ENCODE measurements around the gene USP47. TPM values are rescaled to one million over a fixed set of nuclear protein-coding genes. Genes with fewer than 3 reads are reported as not detected.
A peak's percentile ranks its signal among the peaks of the same experiment; 100 is the strongest.
"Not testable (repeated sequence)": the region's sequence is repeated elsewhere in the genome, so short reads cannot be mapped to it uniquely, and the experiment has no call there.

USP47 gene
- total RNA-seq, 1 donor from 2014 or later, result 54.0 TPM

- intact Hi-C loops (cut with micrococcal nuclease), result no loop called here
- DNase-seq, result no peak
- Mint-ChIP-seq H3K9me3 (no peaks in the 10 kb centered on the region), H3K27ac (no peak overlapping the region), H3K4me3 (no peak overlapping the region), H3K27me3 (peaks cover 18% of the 10 kb centered on the region), H3K36me3 (ENCODE audit: low read depth) (no peaks in the 10 kb centered on the region), H3K4me1 (no peaks in the 10 kb centered on the region)
Measured at GRCh38 chr11:11814614-11815452, 26.9 kb upstream of the USP47 start.

GRCh38 chr11:11816511-11817314, 25.1 kb upstream of the USP47 start:
- no peaks in the 10 kb centered on the region for H3K36me3 Mint-ChIP-seq (ENCODE audit: low read depth)
- H3K4me3 Mint-ChIP-seq, result no peak overlapping the region
- H3K9me3 Mint-ChIP-seq, result no peaks in the 10 kb centered on the region
- intact Hi-C loops (cut with micrococcal nuclease), result no loop called here
- H3K27me3 Mint-ChIP-seq, result peaks cover 20% of the 10 kb centered on the region
- peak; percentile 46 for DNase-seq
- no peaks in the 10 kb centered on the region for H3K4me1 Mint-ChIP-seq
- no peak overlapping the region for H3K27ac Mint-ChIP-seq

GRCh38 chr11:11817957-11818356, 23.8 kb upstream of the USP47 start:
- Mint-ChIP-seq H3K27ac (no peak overlapping the region), H3K4me1 (no peaks in the 10 kb centered on the region), H3K4me3 (no peak overlapping the region), H3K9me3 (no peaks in the 10 kb centered on the region), H3K36me3 (ENCODE audit: low read depth) (no peaks in the 10 kb centered on the region), H3K27me3 (peaks cover 20% of the 10 kb centered on the region)
- DNase-seq, result no peak
- intact Hi-C loops (cut with micrococcal nuclease), result no loop called here

- Mint-ChIP-seq H3K4me1 (no peaks in the 10 kb centered on the region), H3K27me3 (peaks cover 18% of the 10 kb centered on the region), H3K9me3 (no peaks in the 10 kb centered on the region), H3K27ac (no peak overlapping the region), H3K36me3 (ENCODE audit: low read depth) (no peaks in the 10 kb centered on the region), H3K4me3 (no peak overlapping the region)
- peak; percentile 48 for DNase-seq
- intact Hi-C loops (cut with micrococcal nuclease), result no loop called here
Measured at GRCh38 chr11:11818529-11819121, 23.1 kb upstream of the USP47 start.

- intact Hi-C loops (cut with micrococcal nuclease), result no loop called here
- Mint-ChIP-seq H3K4me3 (no peak overlapping the region), H3K9me3 (no peaks in the 10 kb centered on the region), H3K27ac (no peak overlapping the region), H3K4me1 (no peaks in the 10 kb centered on the region), H3K36me3 (ENCODE audit: low read depth) (no peaks in the 10 kb centered on the region), H3K27me3 (peaks cover 14% of the 10 kb centered on the region)
- DNase-seq, result peak; percentile 17
Measured at GRCh38 chr11:11821899-11822298, 19.9 kb upstream of the USP47 start.

GRCh38 chr11:11822946-11823345, 18.8 kb upstream of the USP47 start:
- intact Hi-C loops (cut with micrococcal nuclease), result no loop called here
- no peaks in the 10 kb centered on the region for H3K4me1 Mint-ChIP-seq
- no peak overlapping the region for H3K4me3 Mint-ChIP-seq
- H3K9me3 Mint-ChIP-seq, result no peaks in the 10 kb centered on the region
- H3K27ac Mint-ChIP-seq, result no peak overlapping the region
- H3K27me3 Mint-ChIP-seq, result peaks cover 10% of the 10 kb centered on the region
- H3K36me3 Mint-ChIP-seq (ENCODE audit: low read depth), result no peaks in the 10 kb centered on the region
- peak; percentile 20 for DNase-seq

- H3K4me1 Mint-ChIP-seq, result no peaks in the 10 kb centered on the region
Measured at GRCh38 chr11:11826260-11826659, 15.5 kb upstream of the USP47 start.

GRCh38 chr11:11827272-11827671, 14.5 kb upstream of the USP47 start:
- intact Hi-C loops (cut with micrococcal nuclease), result no loop called here
- Mint-ChIP-seq H3K9me3 (peaks cover 6% of the 10 kb centered on the region), H3K27ac (no peak overlapping the region), H3K4me3 (no peak overlapping the region), H3K27me3 (peaks cover 14% of the 10 kb centered on the region), H3K36me3 (ENCODE audit: low read depth) (no peaks in the 10 kb centered on the region), H3K4me1 (no peaks in the 10 kb centered on the region)
- DNase-seq, result peak; percentile 33

More at GRCh38 chr11:11826260-11826659, 15.5 kb upstream of the USP47 start:
- peak; percentile 21 for DNase-seq
- Mint-ChIP-seq H3K4me3 (no peak overlapping the region), H3K27ac (no peak overlapping the region), H3K27me3 (peaks cover 16% of the 10 kb centered on the region), H3K36me3 (ENCODE audit: low read depth) (no peaks in the 10 kb centered on the region), H3K9me3 (peaks cover 3% of the 10 kb centered on the region)
- intact Hi-C loops (cut with micrococcal nuclease), result no loop called here

GRCh38 chr11:11831406-11831805, 10.4 kb upstream of the USP47 start:
- DNase-seq; intact Hi-C loops (cut with micrococcal nuclease); H3K27ac Mint-ChIP-seq; H3K4me3 Mint-ChIP-seq; H3K36me3 Mint-ChIP-seq (ENCODE audit: low read depth); H3K4me1 Mint-ChIP-seq: not testable (repeated sequence)
- Mint-ChIP-seq H3K27me3 (peaks cover 33% of the 10 kb centered on the region), H3K9me3 (peaks cover 14% of the 10 kb centered on the region)

- H3K27me3 Mint-ChIP-seq, result peaks cover 37% of the 10 kb centered on the region
- H3K36me3 Mint-ChIP-seq (ENCODE audit: low read depth), result no peaks in the 10 kb centered on the region
- no peak overlapping the region for H3K4me3 Mint-ChIP-seq
- peaks cover 6% of the 10 kb centered on the region for H3K4me1 Mint-ChIP-seq
- no peak for DNase-seq
- intact Hi-C loops (cut with micrococcal nuclease), result no loop called here
- H3K27ac Mint-ChIP-seq, result no peak overlapping the region
- peaks cover 9% of the 10 kb centered on the region for H3K9me3 Mint-ChIP-seq
Measured at GRCh38 chr11:11836676-11837231, 5.0 kb upstream of the USP47 start.

GRCh38 chr11:11839718-11840117, 2.1 kb upstream of the USP47 start:
- intact Hi-C loops (cut with micrococcal nuclease), result loop anchor here (5.0 to 10.0 kb wide), 5 partner anchors 58 to 1532 kb away; partner anchors contain the start of genes ADM, GALNT18 and ZBED5

GRCh38 chr11:11841116-11841722, 553 bp upstream of the USP47 start:
- DNase-seq, result no peak
- Mint-ChIP-seq H3K9me3 (peaks cover 4% of the 10 kb centered on the region), H3K36me3 (ENCODE audit: low read depth) (peaks cover 3% of the 10 kb centered on the region), H3K27me3 (peaks cover 21% of the 10 kb centered on the region), H3K4me3 (no peak overlapping the region), H3K4me1 (peaks cover 23% of the 10 kb centered on the region), H3K27ac (no peak overlapping the region)
- intact Hi-C loops (cut with micrococcal nuclease), result loop anchor here (1.0 to 10.0 kb wide), 6 partner anchors 8 to 1534 kb away; partner anchors contain the start of genes ADM, GALNT18 and ZBED5

More at GRCh38 chr11:11839718-11840117, 2.1 kb upstream of the USP47 start:
- H3K4me3 Mint-ChIP-seq, result no peak overlapping the region
- H3K27ac Mint-ChIP-seq, result no peak overlapping the region
- H3K27me3 Mint-ChIP-seq, result peaks cover 30% of the 10 kb centered on the region
- no peaks in the 10 kb centered on the region for H3K36me3 Mint-ChIP-seq (ENCODE audit: low read depth)
- peaks cover 9% of the 10 kb centered on the region for H3K9me3 Mint-ChIP-seq
- DNase-seq, result no peak
- H3K4me1 Mint-ChIP-seq, result peaks cover 8% of the 10 kb centered on the region

- Mint-ChIP-seq H3K9me3 (no peaks in the 10 kb centered on the region), H3K27me3 (peaks cover 11% of the 10 kb centered on the region), H3K4me3 (no peak overlapping the region), H3K4me1 (peaks cover 32% of the 10 kb centered on the region), H3K27ac (no peak overlapping the region), H3K36me3 (ENCODE audit: low read depth) (peaks cover 5% of the 10 kb centered on the region)
- DNase-seq, result peak; percentile 89
- intact Hi-C loops (cut with micrococcal nuclease), result loop anchor here (1.0 to 10.0 kb wide), 8 partner anchors 14 to 1535 kb away; partner anchors contain the start of genes ADM, EIF4G2, GALNT18 and ZBED5
Measured at GRCh38 chr11:11842421-11843008, 743 bp downstream of the USP47 start.

All from activated CD4-positive, alpha-beta T cell treated with anti-CD3 and anti-CD28 coated beads, Interleukin-2, amount 10 ng/mL, durations not matched to agents 24 days and 14 days (primary cell).